CD4-positive, alpha-beta T cell treated with Interleukin-15 for 1 hour (primary cell): ENCODE data around the gene CACNA1E.

ENCODE experiments used
- DNase-seq: peaks from one replicate; pipeline ENCODE4 v3.0.0-alpha.2; 2020

The CACNA1E gene

GRCh38 chr1:181714428-181714827, 231.1 kb downstream of the CACNA1E start:
- DNase-seq: no peak

GRCh38 chr1:181718034-181718433, 234.7 kb downstream of the CACNA1E start:
- no peak for DNase-seq

- DNase-seq: no peak
These were observed 243.1 kb downstream of the CACNA1E start for GRCh38 chr1:181726320-181727012.

- DNase-seq: no peak
These were observed 247.3 kb downstream of the CACNA1E start for GRCh38 chr1:181730606-181731005.

GRCh38 chr1:181732218-181732990, 249.1 kb downstream of the CACNA1E start:
- no peak for DNase-seq

- DNase-seq: no peak
These were observed 250.2 kb downstream of the CACNA1E start for GRCh38 chr1:181733486-181733885.

GRCh38 chr1:181737056-181737455, 253.7 kb downstream of the CACNA1E start:
- no peak for DNase-seq

GRCh38 chr1:181739214-181739613, 255.9 kb downstream of the CACNA1E start:
- DNase-seq: no peak

- no peak for DNase-seq
These were observed 259.1 kb downstream of the CACNA1E start for GRCh38 chr1:181742426-181742825.

GRCh38 chr1:181743878-181744312, 260.6 kb downstream of the CACNA1E start:
- no peak for DNase-seq

GRCh38 chr1:181746224-181746623, 262.9 kb downstream of the CACNA1E start:
- DNase-seq: no peak

- no peak for DNase-seq
These were observed 264.7 kb downstream of the CACNA1E start for GRCh38 chr1:181748013-181748412.

- no peak for DNase-seq
These were observed 270.8 kb downstream of the CACNA1E start for GRCh38 chr1:181754103-181754502.

GRCh38 chr1:181759481-181759880, 276.2 kb downstream of the CACNA1E start:
- no peak for DNase-seq

GRCh38 chr1:181763736-181764135, 280.4 kb downstream of the CACNA1E start:
- DNase-seq: no peak

- no peak for DNase-seq
These were observed 282.2 kb downstream of the CACNA1E start for GRCh38 chr1:181765451-181766026.

- no peak for DNase-seq
These were observed 283.8 kb downstream of the CACNA1E start for GRCh38 chr1:181767001-181767708.

GRCh38 chr1:181768211-181768929, 285.1 kb downstream of the CACNA1E start:
- DNase-seq: no peak

- no peak for DNase-seq
These were observed 285.6 kb downstream of the CACNA1E start for GRCh38 chr1:181768930-181769280.

- DNase-seq: no peak
These were observed 286.5 kb downstream of the CACNA1E start for GRCh38 chr1:181769846-181770245.

GRCh38 chr1:181772714-181773113, 289.4 kb downstream of the CACNA1E start:
- DNase-seq: no peak

- DNase-seq: no peak
These were observed 292.7 kb downstream of the CACNA1E start for GRCh38 chr1:181776044-181776443.

GRCh38 chr1:181777286-181777685, 294.0 kb downstream of the CACNA1E start:
- no peak for DNase-seq
